ENCODE data around the gene TANK. TPM values are rescaled to one million over a fixed set of nuclear protein-coding genes. Genes with fewer than 3 reads are reported as not detected.

TANK gene
- total and polyA plus RNA-seq, 2 of the 8 experiments (the other 6 are each of a cell fraction or from before 2014, with no cell fraction given) = 7.0 to 26.1 TPM

- no peak overlapping the region for H2BK5ac ChIP-seq (ENCODE audit: low read depth, low read length)
- H3K27ac ChIP-seq (ENCODE audit: low read depth, low read length) = no peak overlapping the region
- H3K4me3 ChIP-seq (ENCODE audit: extremely low read depth in 1 of 4, insufficient read depth in 2 of 4, low read depth in 3 of 4, low read length in 4 of 4) = no peak overlapping the region
- H3K14ac ChIP-seq (ENCODE audit: insufficient read length) = no peak overlapping the region
- H3K79me1 ChIP-seq (ENCODE audit: low read depth, low read length) = no peaks in the 10 kb centered on the region
- H4K8ac ChIP-seq (ENCODE audit: extremely low read depth, insufficient read depth, low read length) = no peak overlapping the region
- WGBS, 2 experiments (ENCODE audit: extremely low coverage in 1 of 2, insufficient coverage in 1 of 2, insufficient read length in 1 of 2, insufficient replicate concordance in 2 of 2, low coverage in 1 of 2, low lambda C conversion rate in 2 of 2, missing lambda C conversion rate in 1 of 2) = 90% methylated on average over 3 of the region's 3 CpGs; no CpG with 5 or more reads in 1 of the 2 experiments
- no peak overlapping the region for H4K5ac ChIP-seq (ENCODE audit: insufficient read length, low read depth, low read length)
- no peak overlapping the region for H2BK12ac ChIP-seq (ENCODE audit: low read depth, low read length)
- H2AK5ac ChIP-seq (ENCODE audit: low read depth, low read length) = no peak overlapping the region
- H3K4me2 ChIP-seq (ENCODE audit: insufficient read depth in 1 of 2, low read depth in 2 of 2, low read length in 2 of 2) = no peak overlapping the region
- no peak overlapping the region for H3K23ac ChIP-seq (ENCODE audit: insufficient read length)
- no peak overlapping the region for H4K91ac ChIP-seq (replicated peaks; ENCODE audit: insufficient read length, low read length)
- no peaks in the 10 kb centered on the region for H3K79me2 ChIP-seq (ENCODE audit: control insufficient read depth in 1 of 2, insufficient read depth in 2 of 2, low read length in 2 of 2)
- DNase-seq (ENCODE audit: low read depth in 1 of 2, low spot score in 2 of 2) (no peak), FAIRE-seq (no peak)
- H2AFZ ChIP-seq (ENCODE audit: low read length) = no peak overlapping the region
- ChIA-PET POLR2A (ENCODE audit: partially characterized antibody) (no interaction called here), CTCF (ENCODE audit: partially characterized antibody) (no interaction called here)
- H2BK15ac ChIP-seq (ENCODE audit: low read length) = no peak overlapping the region
- no peak overlapping the region for H3K18ac ChIP-seq (ENCODE audit: extremely low read depth, low read length)
- H3K9me3 ChIP-seq (ENCODE audit: insufficient read depth in 2 of 2, low read depth in 1 of 2, low read length in 1 of 2) = peaks cover 5% of the 10 kb centered on the region in 2 experiments; a peak in 3 of 4 replicates
- H3K9ac ChIP-seq (replicated peaks in 1 of 4; ENCODE audit: extremely low read depth in 1 of 4, low read depth in 3 of 4, low read length in 3 of 4) = no peak overlapping the region
- H3K4me1 ChIP-seq (replicated peaks in 1 of 4; ENCODE audit: control insufficient read depth in 3 of 4, insufficient read depth in 4 of 4, low read length in 3 of 4) = no peaks in the 10 kb centered on the region
- H3K27me3 ChIP-seq (replicated peaks in 1 of 4; ENCODE audit: control insufficient read depth in 3 of 4, extremely low read depth in 1 of 4, insufficient read depth in 3 of 4, low read length in 3 of 4) = no peaks in the 10 kb centered on the region; a peak in 1 of 7 replicates
- no peaks in the 10 kb centered on the region for H4K20me1 ChIP-seq (replicated peaks in 1 of 2; ENCODE audit: control insufficient read depth in 1 of 2, insufficient read depth in 2 of 2, low read length in 2 of 2)
- H2BK20ac ChIP-seq (ENCODE audit: low read length) = no peak overlapping the region
- H3K23me2 ChIP-seq (ENCODE audit: low read depth, low read length) = no peaks in the 10 kb centered on the region
- no peak overlapping the region for H2BK120ac ChIP-seq (replicated peaks; ENCODE audit: low read depth, low read length)
- no peak overlapping the region for H3K4ac ChIP-seq (replicated peaks; ENCODE audit: insufficient read length, low read depth, low read length)
- H3K56ac ChIP-seq (replicated peaks; ENCODE audit: insufficient read length, low read depth, low read length) = no peak overlapping the region
- H3K36me3 ChIP-seq (ENCODE audit: control insufficient read depth in 2 of 4, insufficient read depth in 4 of 4, low read length in 3 of 4) = no peaks in the 10 kb centered on the region; a peak in 1 of 8 replicates
- TF ChIP-seq POLR2A (IDR thresholded peaks at IDR 0.05; ENCODE audit: control extremely low read depth in 1 of 2, low read depth in 2 of 2, low read length in 2 of 2) = no peak
Measured at GRCh38 chr2:161146996-161147395, 13.2 kb upstream of the TANK start.

Data from H1 (cell line).